K562 (cell line): ENCODE data around the gene PPP6R1. TPM values are rescaled to one million over a fixed set of nuclear protein-coding genes. Genes with fewer than 3 reads are reported as not detected.

Experiments
- HMGN3 ChIP-seq: IDR thresholded peaks from 2 replicates; pipeline ENCODE4 v1.6.1; 2011; ENCODE audit warnings: borderline replicate concordance, low read depth, mild to moderate bottlenecking, mixed read lengths, low read length; ENCODE audit not compliant: insufficient read length; ENCODE audit errors: extremely low read depth
- ZNF79 ChIP-seq: fragments of 250-450 bp; sonication (Bioruptor Pico); IDR thresholded peaks from 2 replicates; pipeline ENCODE4 v1.4.0; 2020; ENCODE audit warnings: low read depth, mild to moderate bottlenecking, moderate library complexity
- polyA plus RNA-seq, 8 experiments: library from polyadenylated mRNA; depleted of rRNA in 4 of 8; stranded (reverse) in 5 of 8; unstranded in 3 of 8; fragments of >200 nt; fragmentation: Nextera tagmentation in 2 of 8; fragmentation: Illumina TruSeq in 1 of 8; extraction: Ambion mirVana in 2 of 8; extraction: Trizol in 1 of 8; gene quantifications; 2 replicates each; pipeline versions ENCODE4 v1.2.1 to v1.2.3, GENCODE V29; 2011 to 2014; ENCODE audit warnings: inconsistent platforms in 1 of 8, missing spikeins in 1 of 8
- total RNA-seq, 7 experiments: library from RNA; depleted of rRNA in 6 of 7; stranded (reverse); fragments of >200 nt in 6 of 7; fragmentation: Illumina TruSeq in 2 of 7; extraction: Trizol in 2 of 7; gene quantifications; 2 replicates each; pipeline versions ENCODE4 v1.2.1 to v1.2.3, GENCODE V29; 2011 to 2021; ENCODE audit warnings: low replicate concordance in 1 of 7
- TF ChIP-seq, protein P1 (sequence below): fragments of 250-450 bp; sonication (Bioruptor Pico); IDR thresholded peaks from 2 replicates; pipeline ENCODE4 v1.4.0; 2020; ENCODE audit warnings: mild to moderate bottlenecking, moderate library complexity, borderline replicate concordance
- TF ChIP-seq, protein P2 (sequence below), 3 experiments: IDR thresholded peaks in 2 of 3; conservative IDR thresholded peaks in 1 of 3; 2 replicates each; pipeline ENCODE4 v1.5.1; 2011 to 2012; ENCODE audit warnings: low read length in 3 of 3, mild to moderate bottlenecking in 3 of 3, control low read depth in 2 of 3, improper control_type of control experiment in 1 of 3, inconsistent platforms in 1 of 3, low read depth in 1 of 3, mixed read lengths in 1 of 3, moderate library complexity in 1 of 3; ENCODE audit not compliant: insufficient read depth in 2 of 3

The PPP6R1 gene
- total and polyA plus RNA-seq, 9 of the 15 experiments (the other 6 are each of a cell fraction or from before 2014, with no cell fraction given), result 0.48 to 135 (median 37.2) TPM

DNA sequence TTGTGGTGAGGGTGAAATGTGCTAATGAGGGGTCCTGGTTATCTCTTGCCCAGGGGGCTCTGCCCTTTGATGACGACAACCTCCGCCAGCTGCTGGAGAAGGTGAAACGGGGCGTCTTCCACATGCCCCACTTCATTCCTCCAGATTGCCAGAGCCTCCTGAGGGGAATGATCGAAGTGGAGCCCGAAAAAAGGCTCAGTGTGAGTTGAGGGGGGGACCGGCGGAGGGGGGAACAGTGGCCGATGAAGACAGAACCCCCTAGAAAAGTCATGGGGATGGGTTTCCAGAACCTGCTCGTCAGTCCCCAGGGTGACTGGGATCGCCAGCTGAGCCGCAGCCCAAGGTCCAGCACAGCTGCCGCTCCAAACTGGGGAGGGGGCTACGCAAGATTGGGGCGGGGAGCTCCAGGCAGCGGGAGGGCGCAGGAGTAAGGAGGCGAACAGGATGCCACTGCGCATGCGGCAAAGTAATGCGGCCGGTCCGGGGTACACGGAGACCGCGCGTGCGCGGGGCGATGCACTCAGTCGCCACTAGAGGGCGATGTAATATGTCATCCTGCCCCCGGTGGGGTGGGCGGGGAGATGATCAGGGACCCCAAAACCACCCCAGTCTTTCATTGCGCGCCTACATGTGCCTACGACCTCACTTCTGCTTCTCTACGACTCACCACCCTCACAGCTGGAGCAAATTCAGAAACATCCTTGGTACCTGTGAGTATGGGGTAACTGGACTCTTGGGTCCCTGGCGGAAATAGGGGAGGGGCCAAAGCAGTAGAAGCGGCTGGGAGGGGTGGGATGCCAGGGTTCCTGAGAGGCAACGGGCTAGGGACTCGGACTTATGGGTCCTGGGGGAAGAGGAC lies 42.9 kb upstream of the PPP6R1 start (continued):
- TF ChIP-seq, protein P1, sequence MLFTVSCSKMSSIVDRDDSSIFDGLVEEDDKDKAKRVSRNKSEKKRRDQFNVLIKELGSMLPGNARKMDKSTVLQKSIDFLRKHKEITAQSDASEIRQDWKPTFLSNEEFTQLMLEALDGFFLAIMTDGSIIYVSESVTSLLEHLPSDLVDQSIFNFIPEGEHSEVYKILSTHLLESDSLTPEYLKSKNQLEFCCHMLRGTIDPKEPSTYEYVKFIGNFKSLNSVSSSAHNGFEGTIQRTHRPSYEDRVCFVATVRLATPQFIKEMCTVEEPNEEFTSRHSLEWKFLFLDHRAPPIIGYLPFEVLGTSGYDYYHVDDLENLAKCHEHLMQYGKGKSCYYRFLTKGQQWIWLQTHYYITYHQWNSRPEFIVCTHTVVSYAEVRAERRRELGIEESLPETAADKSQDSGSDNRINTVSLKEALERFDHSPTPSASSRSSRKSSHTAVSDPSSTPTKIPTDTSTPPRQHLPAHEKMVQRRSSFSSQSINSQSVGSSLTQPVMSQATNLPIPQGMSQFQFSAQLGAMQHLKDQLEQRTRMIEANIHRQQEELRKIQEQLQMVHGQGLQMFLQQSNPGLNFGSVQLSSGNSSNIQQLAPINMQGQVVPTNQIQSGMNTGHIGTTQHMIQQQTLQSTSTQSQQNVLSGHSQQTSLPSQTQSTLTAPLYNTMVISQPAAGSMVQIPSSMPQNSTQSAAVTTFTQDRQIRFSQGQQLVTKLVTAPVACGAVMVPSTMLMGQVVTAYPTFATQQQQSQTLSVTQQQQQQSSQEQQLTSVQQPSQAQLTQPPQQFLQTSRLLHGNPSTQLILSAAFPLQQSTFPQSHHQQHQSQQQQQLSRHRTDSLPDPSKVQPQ (CRISPR knock-in tag), result no peak
- TF ChIP-seq, protein P2, sequence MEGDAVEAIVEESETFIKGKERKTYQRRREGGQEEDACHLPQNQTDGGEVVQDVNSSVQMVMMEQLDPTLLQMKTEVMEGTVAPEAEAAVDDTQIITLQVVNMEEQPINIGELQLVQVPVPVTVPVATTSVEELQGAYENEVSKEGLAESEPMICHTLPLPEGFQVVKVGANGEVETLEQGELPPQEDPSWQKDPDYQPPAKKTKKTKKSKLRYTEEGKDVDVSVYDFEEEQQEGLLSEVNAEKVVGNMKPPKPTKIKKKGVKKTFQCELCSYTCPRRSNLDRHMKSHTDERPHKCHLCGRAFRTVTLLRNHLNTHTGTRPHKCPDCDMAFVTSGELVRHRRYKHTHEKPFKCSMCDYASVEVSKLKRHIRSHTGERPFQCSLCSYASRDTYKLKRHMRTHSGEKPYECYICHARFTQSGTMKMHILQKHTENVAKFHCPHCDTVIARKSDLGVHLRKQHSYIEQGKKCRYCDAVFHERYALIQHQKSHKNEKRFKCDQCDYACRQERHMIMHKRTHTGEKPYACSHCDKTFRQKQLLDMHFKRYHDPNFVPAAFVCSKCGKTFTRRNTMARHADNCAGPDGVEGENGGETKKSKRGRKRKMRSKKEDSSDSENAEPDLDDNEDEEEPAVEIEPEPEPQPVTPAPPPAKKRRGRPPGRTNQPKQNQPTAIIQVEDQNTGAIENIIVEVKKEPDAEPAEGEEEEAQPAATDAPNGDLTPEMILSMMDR (IDR thresholded peaks at IDR 0.05 in 2 of 3, conservative IDR thresholded peaks at IDR 0.05 in 1 of 3; ENCODE audit: insufficient read depth in 2 of 3, low read depth in 1 of 3, low read length in 3 of 3), result peak; percentile 86 to 93 (median 90)
- no peak for TF ChIP-seq HMGN3
- no peak for TF ChIP-seq ZNF79
